ENCODE results near the gene ATF6. TPM values are rescaled to one million over a fixed set of nuclear protein-coding genes. Genes with fewer than 3 reads are reported as not detected.

Gene ATF6
- total and polyA plus RNA-seq, 2 of the 4 experiments (the other 2 are of a cell fraction), result 12.2 to 17.6 TPM

GRCh38 chr1:161907265-161907664 lies 141.1 kb downstream of the ATF6 start:
- in situ Hi-C loops (cut with MboI; ENCODE audit: low sequenced_read_pairs), result no loop called here

More at GRCh38 chr1:161907265-161907664, 141.1 kb downstream of the ATF6 start:
- Histone ChIP-seq H3K4ac (ENCODE audit: low read depth, low read length) (no peak overlapping the region), H3K9me1 (ENCODE audit: insufficient read depth, low read length) (no peaks in the 10 kb centered on the region), H3K4me1 (ENCODE audit: control insufficient read depth, insufficient read depth, low read length) (peaks cover 3% of the 10 kb centered on the region), H2BK120ac (ENCODE audit: low read depth, low read length) (no peak overlapping the region), H3K4me3 (ENCODE audit: insufficient read depth, low read depth, low read length) (no peak overlapping the region), H2AK9ac (replicated peaks; ENCODE audit: low read depth, low read length, poor library complexity) (no peak overlapping the region), H3K27me3 (ENCODE audit: control insufficient read depth, insufficient read depth, low read length) (no peaks in the 10 kb centered on the region), H3K27ac (ENCODE audit: insufficient read depth, low read length) (no peak overlapping the region), H3K56ac (ENCODE audit: extremely low read depth, insufficient read depth, low read length) (no peak overlapping the region), H2BK5ac (ENCODE audit: low read depth, low read length, poor library complexity, severe bottlenecking) (no peak overlapping the region), H3K14ac (replicated peaks; ENCODE audit: low read depth, low read length) (no peak overlapping the region), H2AK5ac (ENCODE audit: low read depth, low read length) (no peak overlapping the region), H2BK15ac (ENCODE audit: low read depth, low read length) (no peak overlapping the region), H3K9ac (ENCODE audit: low read depth, low read length) (no peak overlapping the region), H3K9me3 (ENCODE audit: control insufficient read depth, insufficient read depth, low read length) (peaks cover 2% of the 10 kb centered on the region; the same call in 1 of the 2 replicates), H4K5ac (ENCODE audit: low read depth, low read length) (no peak overlapping the region), H3K23ac (ENCODE audit: low read depth, low read length) (no peak overlapping the region), H3K79me1 (ENCODE audit: low read depth in 1 of 2, low read length in 2 of 2) (no peaks in the 10 kb centered on the region; a peak in 1 of 4 replicates), H3K4me2 (ENCODE audit: low read depth, low read length) (no peak overlapping the region), H4K91ac (ENCODE audit: insufficient read depth, low read depth, low read length) (no peak overlapping the region), H3K18ac (ENCODE audit: low read depth, low read length) (no peak overlapping the region), H4K8ac (ENCODE audit: low read depth in 2 of 2, low read length in 2 of 2) (no peak overlapping the region), H2BK20ac (ENCODE audit: low read depth, low read length) (no peak overlapping the region), H3K36me3 (ENCODE audit: control insufficient read depth, insufficient read depth, low read length) (no peaks in the 10 kb centered on the region), H2AFZ (replicated peaks; ENCODE audit: low read length, poor library complexity) (no peak overlapping the region), H4K20me1 (ENCODE audit: insufficient read depth, low read length) (no peaks in the 10 kb centered on the region)
- no peak for ATAC-seq (ENCODE audit: low read depth)
- CTCF ChIA-PET, result no interaction called here
- POLR2A ChIA-PET (ENCODE audit: unreplicated experiment), result no interaction called here
- no peak for DNase-seq
- dilution Hi-C loops (cut with HindIII; ENCODE audit: low sequenced_read_pairs, unreplicated experiment) (no loop called here), intact Hi-C loops (cut with micrococcal nuclease) (no loop called here)
- TF ChIP-seq CEBPB (IDR thresholded peaks at IDR 0.05; ENCODE audit: low read depth, low read length), result no peak
- no peak for TF ChIP-seq RAD21 (IDR thresholded peaks at IDR 0.05; ENCODE audit: low read length)
- no peak for TF ChIP-seq RCOR1 (IDR thresholded peaks at IDR 0.05; ENCODE audit: insufficient replicate concordance, low read length)
- TF ChIP-seq CTCF (conservative IDR thresholded peaks at IDR 0.05; ENCODE audit: low read depth, low read length), result no peak
- TF ChIP-seq NFE2L2 (IDR thresholded peaks at IDR 0.05; ENCODE audit: low read depth, low read length), result no peak
- no peak for TF ChIP-seq BHLHE40 (IDR thresholded peaks at IDR 0.05; ENCODE audit: low read depth, low read length)
- BruUV-seq (replicated peaks), result no TSS peak
